Type B pancreatic cell (in vitro differentiated cells): Measurements from ENCODE around the gene KCNH8. TPM values are rescaled to one million over a fixed set of nuclear protein-coding genes. Genes with fewer than 3 reads are reported as not detected.
A peak's percentile ranks its signal among the peaks of the same experiment; 100 is the strongest.

Source experiments
- DNase-seq: peaks from one replicate; pipeline ENCODE4 v3.0.0; 2021; ENCODE audit warnings: mixed read lengths; ENCODE audit not compliant: unreplicated experiment; ENCODE audit errors: extremely low spot score
- H3K27ac Mint-ChIP-seq: 2 replicates; pipeline ENCODE4 v1.8.0; 2021; ENCODE audit warnings: mild to moderate bottlenecking, mixed read lengths
- H3K27me3 Mint-ChIP-seq: 2 replicates; pipeline ENCODE4 v1.8.0; 2021; ENCODE audit warnings: mixed read lengths
- H3K36me3 Mint-ChIP-seq: 2 replicates; pipeline ENCODE4 v1.8.0; 2021; ENCODE audit warnings: mixed read lengths
- H3K4me1 Mint-ChIP-seq: one replicate; pipeline ENCODE4 v1.8.0; 2021; ENCODE audit warnings: mixed read lengths; ENCODE audit not compliant: unreplicated experiment
- H3K4me3 Mint-ChIP-seq: 2 replicates; pipeline ENCODE4 v1.8.0; 2021; ENCODE audit warnings: mild to moderate bottlenecking, mixed read lengths
- H3K9me3 Mint-ChIP-seq: 2 replicates; pipeline ENCODE4 v1.8.0; 2021; ENCODE audit warnings: mixed read lengths
- CTCF ChIP-seq: fragments of 200-600 bp; sonication (generic); conservative IDR thresholded peaks from 2 replicates; pipeline ENCODE4 v1.5.0; 2021; ENCODE audit warnings: antibody characterized with exemption, mild to moderate bottlenecking
- total RNA-seq: library from RNA; stranded (reverse); gene quantifications from 2 replicates; pipeline ENCODE4 v1.2.1, GENCODE V29; 2021; ENCODE audit warnings: low replicate concordance

Gene KCNH8
- total RNA-seq, 1 donor from 2014 or later: 1.2 TPM

- Mint-ChIP-seq H3K36me3 (no peaks in the 10 kb centered on the region), H3K4me1 (peaks cover 14% of the 10 kb centered on the region), H3K9me3 (no peaks in the 10 kb centered on the region), H3K27ac (no peak overlapping the region), H3K4me3 (no peak overlapping the region), H3K27me3 (no peaks in the 10 kb centered on the region)
- TF ChIP-seq CTCF: no peak
- DNase-seq: no peak
These were observed 200.2 kb downstream of the KCNH8 start for GRCh38 chr3:19348500-19348899.

GRCh38 chr3:19348941-19349564, 200.7 kb downstream of the KCNH8 start:
- Mint-ChIP-seq H3K4me3 (no peak overlapping the region), H3K27ac (no peak overlapping the region), H3K4me1 (peaks cover 14% of the 10 kb centered on the region), H3K36me3 (no peaks in the 10 kb centered on the region), H3K9me3 (no peaks in the 10 kb centered on the region), H3K27me3 (no peaks in the 10 kb centered on the region)
- peak; percentile 86 for TF ChIP-seq CTCF
- no peak for DNase-seq

GRCh38 chr3:19357947-19358346, 209.6 kb downstream of the KCNH8 start:
- Mint-ChIP-seq H3K9me3 (no peaks in the 10 kb centered on the region), H3K27ac (no peak overlapping the region), H3K27me3 (no peaks in the 10 kb centered on the region), H3K36me3 (no peaks in the 10 kb centered on the region), H3K4me1 (no peaks in the 10 kb centered on the region), H3K4me3 (no peak overlapping the region)
- TF ChIP-seq CTCF: no peak
- DNase-seq: no peak

GRCh38 chr3:19363071-19363470, 214.8 kb downstream of the KCNH8 start:
- Mint-ChIP-seq H3K27me3 (no peaks in the 10 kb centered on the region), H3K36me3 (no peaks in the 10 kb centered on the region), H3K27ac (no peak overlapping the region), H3K9me3 (no peaks in the 10 kb centered on the region), H3K4me1 (no peaks in the 10 kb centered on the region), H3K4me3 (no peak overlapping the region)
- DNase-seq: no peak
- TF ChIP-seq CTCF: no peak

- Mint-ChIP-seq H3K27ac (no peak overlapping the region), H3K36me3 (no peaks in the 10 kb centered on the region), H3K4me1 (no peaks in the 10 kb centered on the region), H3K4me3 (no peak overlapping the region), H3K27me3 (no peaks in the 10 kb centered on the region), H3K9me3 (no peaks in the 10 kb centered on the region)
- TF ChIP-seq CTCF: no peak
- DNase-seq: no peak
These were observed 215.8 kb downstream of the KCNH8 start for GRCh38 chr3:19364148-19364547.

DNA sequence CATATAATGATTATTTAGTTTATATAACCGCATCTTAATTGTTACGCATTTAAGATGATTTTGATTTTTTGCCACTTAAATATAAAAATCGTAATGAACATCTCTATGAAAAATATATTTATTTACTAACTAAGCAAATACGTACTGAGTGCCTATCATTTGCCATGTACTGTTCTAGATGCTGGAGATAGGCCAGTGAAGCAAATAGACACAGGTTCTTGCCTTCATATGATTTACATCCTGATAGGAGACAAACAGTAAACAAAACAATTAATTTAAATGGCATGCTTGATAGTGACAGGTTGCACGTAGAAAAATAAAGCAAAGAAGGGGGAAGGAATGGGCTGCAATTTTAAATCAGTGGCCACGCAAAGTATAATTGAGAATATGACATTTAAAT, 217.2 kb downstream of the KCNH8 start:
- Mint-ChIP-seq H3K36me3 (no peaks in the 10 kb centered on the region), H3K27ac (no peak overlapping the region), H3K9me3 (no peaks in the 10 kb centered on the region), H3K27me3 (no peaks in the 10 kb centered on the region), H3K4me3 (no peak overlapping the region), H3K4me1 (no peaks in the 10 kb centered on the region)
- DNase-seq: no peak
- TF ChIP-seq CTCF: no peak
